Measurements from ENCODE around the gene DOCK6. TPM values are rescaled to one million over a fixed set of nuclear protein-coding genes. Genes with fewer than 3 reads are reported as not detected.

Gene DOCK6
- total RNA-seq, 1 experiment from 2014 or later, result 57.9 TPM

DNA sequence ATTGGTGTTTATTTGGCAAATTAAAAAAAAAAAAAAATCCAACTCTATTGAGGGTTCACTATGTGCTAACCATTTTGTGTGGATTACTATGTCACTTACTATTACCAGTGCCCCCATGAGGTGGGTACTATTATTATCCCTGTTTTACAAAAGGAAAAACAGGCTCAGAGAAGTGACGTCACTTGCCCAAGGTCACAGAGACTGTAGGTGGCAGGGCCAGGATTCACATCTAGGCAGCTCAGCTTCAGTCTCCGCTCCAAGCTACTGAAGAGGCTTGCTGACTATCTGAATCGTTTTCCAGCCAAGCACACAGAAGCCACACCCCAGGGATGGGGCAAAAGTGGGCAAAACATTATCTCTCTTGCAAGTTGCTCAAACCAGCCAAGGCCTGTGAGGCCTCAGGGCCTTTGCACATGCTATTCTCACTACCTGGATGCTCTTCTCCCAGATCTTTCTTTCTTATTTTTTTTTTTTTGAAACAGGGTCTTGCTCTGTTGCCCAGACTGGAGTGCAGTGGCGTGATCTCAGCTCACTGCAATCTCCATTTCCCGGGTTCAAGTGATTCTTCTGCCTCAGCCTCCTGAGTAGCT is 27.7 kb downstream of the DOCK6 start:
- Histone ChIP-seq H3K14ac (ENCODE audit: insufficient read depth, low read length) (no peak overlapping the region), H3K79me2 (ENCODE audit: insufficient read depth, low read length) (no peaks in the 10 kb centered on the region), H2BK15ac (ENCODE audit: low read depth, low read length) (no peak overlapping the region), H3K4me1 (ENCODE audit: insufficient read depth, low read length) (no peaks in the 10 kb centered on the region), H3K23me2 (ENCODE audit: insufficient read length, low read depth, low read length, poor library complexity, severe bottlenecking) (no peaks in the 10 kb centered on the region), H3K18ac (ENCODE audit: insufficient read length, low read depth, low read length) (no peak overlapping the region), H3K9ac (ENCODE audit: extremely low read depth, insufficient read length, low read length) (no peak overlapping the region), H3K9me3 (ENCODE audit: control insufficient read depth, low read depth, low read length) (no peaks in the 10 kb centered on the region), H4K8ac (replicated peaks; ENCODE audit: insufficient read length, low read depth, low read length) (no peak overlapping the region), H3K79me1 (ENCODE audit: insufficient read depth, low read depth, low read length, poor library complexity, severe bottlenecking) (no peaks in the 10 kb centered on the region), H4K5ac (ENCODE audit: insufficient read length, low read depth, low read length) (no peak overlapping the region), H2AFZ (ENCODE audit: low read length) (no peak overlapping the region), H3K4ac (ENCODE audit: low read depth, low read length) (no peak overlapping the region), H3K23ac (ENCODE audit: insufficient read length, low read depth, low read length) (no peak overlapping the region), H4K20me1 (ENCODE audit: control insufficient read depth, insufficient read depth, insufficient read length) (no peaks in the 10 kb centered on the region), H2BK20ac (ENCODE audit: low read depth, low read length, poor library complexity, severe bottlenecking) (no peak overlapping the region), H3T11ph (ENCODE audit: low read length) (no peak overlapping the region), H3K27me3 (ENCODE audit: insufficient read depth, low read length) (no peaks in the 10 kb centered on the region), H2BK12ac (ENCODE audit: insufficient read length, low read depth, low read length) (no peak overlapping the region), H4K91ac (ENCODE audit: insufficient read length, low read depth, low read length) (no peak overlapping the region), H3K27ac (ENCODE audit: insufficient read length, low read depth, low read length) (no peak overlapping the region), H3K56ac (ENCODE audit: insufficient read length, low read depth, low read length) (no peak overlapping the region), H3K4me2 (ENCODE audit: insufficient read depth, insufficient read length, low read length) (no peak overlapping the region), H2BK5ac (ENCODE audit: insufficient read length, low read length) (no peak overlapping the region), H2AK5ac (ENCODE audit: insufficient read length, low read length) (no peak overlapping the region), H2BK120ac (ENCODE audit: low read depth, low read length, poor library complexity, severe bottlenecking) (no peak overlapping the region)
- Mint-ChIP-seq H3K4me1 (peaks cover 5% of the 10 kb centered on the region in 2 experiments), H3K4me3 (no peak overlapping the region), H3K27ac (no peak overlapping the region), H3K36me3 (ENCODE audit: insufficient read depth in 1 of 3, low read depth in 3 of 3) (peaks cover 8 to 39% (median 33%) of the 10 kb centered on the region in 3 experiments), H3K27me3 (ENCODE audit: low read depth) (no peaks in the 10 kb centered on the region), H3K9me3 (no peaks in the 10 kb centered on the region)
- DNase-seq, result no peak
- TF ChIP-seq, protein P1, sequence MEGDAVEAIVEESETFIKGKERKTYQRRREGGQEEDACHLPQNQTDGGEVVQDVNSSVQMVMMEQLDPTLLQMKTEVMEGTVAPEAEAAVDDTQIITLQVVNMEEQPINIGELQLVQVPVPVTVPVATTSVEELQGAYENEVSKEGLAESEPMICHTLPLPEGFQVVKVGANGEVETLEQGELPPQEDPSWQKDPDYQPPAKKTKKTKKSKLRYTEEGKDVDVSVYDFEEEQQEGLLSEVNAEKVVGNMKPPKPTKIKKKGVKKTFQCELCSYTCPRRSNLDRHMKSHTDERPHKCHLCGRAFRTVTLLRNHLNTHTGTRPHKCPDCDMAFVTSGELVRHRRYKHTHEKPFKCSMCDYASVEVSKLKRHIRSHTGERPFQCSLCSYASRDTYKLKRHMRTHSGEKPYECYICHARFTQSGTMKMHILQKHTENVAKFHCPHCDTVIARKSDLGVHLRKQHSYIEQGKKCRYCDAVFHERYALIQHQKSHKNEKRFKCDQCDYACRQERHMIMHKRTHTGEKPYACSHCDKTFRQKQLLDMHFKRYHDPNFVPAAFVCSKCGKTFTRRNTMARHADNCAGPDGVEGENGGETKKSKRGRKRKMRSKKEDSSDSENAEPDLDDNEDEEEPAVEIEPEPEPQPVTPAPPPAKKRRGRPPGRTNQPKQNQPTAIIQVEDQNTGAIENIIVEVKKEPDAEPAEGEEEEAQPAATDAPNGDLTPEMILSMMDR (conservative IDR thresholded peaks at IDR 0.05), result no peak
- WGBS (ENCODE audit: extremely low coverage, insufficient read length, low lambda C conversion rate), result no CpG with 5 or more reads among the region's 5 CpGs

All from H9 (cell line).